ENCODE data around the gene PPP2R5A. TPM values are rescaled to one million over a fixed set of nuclear protein-coding genes. Genes with fewer than 3 reads are reported as not detected.

The PPP2R5A gene
- total and polyA plus RNA-seq, 12 donors, result 44.2 to 86.8 (median 57.3) TPM

GRCh38 chr1:212375986-212376385, 90.8 kb downstream of the PPP2R5A start:
- Histone ChIP-seq H3K36me3 (peaks cover 0 to 81% (median 6%) of the 10 kb centered on the region in 9 donors), H3K4me3 (no peak overlapping the region), H3K4me1 (no peaks in the 10 kb centered on the region), H3K9me3 (peaks cover 0 to 11% (median 7%) of the 10 kb centered on the region in 11 donors), H3K27me3 (no peaks in the 10 kb centered on the region), H3K27ac (no peak overlapping the region)
- DNase-seq (no peak), ATAC-seq (no peak)
- no peak for TF ChIP-seq CTCF (IDR thresholded peaks at IDR 0.05)
- intact Hi-C loops (cut with DNase I), result loop anchor here in 2 of 10 donors (10.0 kb wide), 1 partner anchor 79 kb away; no protein-coding TSS in a partner anchor
- 77 to 88% methylated on average over 5 of the region's 5 CpGs for WGBS, 2 donors

- H3K4me3 ChIP-seq, result no peak overlapping the region
- intact Hi-C loops (cut with DNase I), result loop anchor here in 2 of 10 donors (10.0 kb wide), 1 partner anchor 77 kb away; no protein-coding TSS in a partner anchor
- ATAC-seq, result no peak
- no peak for DNase-seq
- no peaks in the 10 kb centered on the region for H3K4me1 ChIP-seq
- TF ChIP-seq CTCF (IDR thresholded peaks at IDR 0.05), result no peak
- H3K9me3 ChIP-seq, result peaks cover 0 to 8% (median 5%) of the 10 kb centered on the region in 11 donors
- WGBS, 2 donors, result 94% methylated on average over 3 of the region's 3 CpGs
- H3K27me3 ChIP-seq, result no peaks in the 10 kb centered on the region
- peaks cover 0 to 75% (median 6%) of the 10 kb centered on the region in 9 donors for H3K36me3 ChIP-seq
- H3K27ac ChIP-seq, result no peak overlapping the region
Observed at GRCh38 chr1:212377644-212378043, 92.4 kb downstream of the PPP2R5A start.

GRCh38 chr1:212379366-212379765, 94.2 kb downstream of the PPP2R5A start:
- Histone ChIP-seq H3K27ac (no peak overlapping the region), H3K4me3 (no peak overlapping the region), H3K9me3 (no peaks in the 10 kb centered on the region), H3K36me3 (peaks cover 0 to 81% (median 8%) of the 10 kb centered on the region in 9 donors), H3K4me1 (no peaks in the 10 kb centered on the region), H3K27me3 (no peaks in the 10 kb centered on the region)
- WGBS, 2 donors, result 95 to 97% methylated on average over 2 of the region's 2 CpGs
- DNase-seq (no peak), ATAC-seq (no peak)
- no peak for TF ChIP-seq CTCF (IDR thresholded peaks at IDR 0.05)
- intact Hi-C loops (cut with DNase I), result loop anchor here in 2 of 10 donors (10.0 kb wide), 1 partner anchor 75 kb away; no protein-coding TSS in a partner anchor

- WGBS, 2 donors, result 70 to 75% methylated on average over 4 of the region's 4 CpGs
- H3K9me3 ChIP-seq, result no peaks in the 10 kb centered on the region
- no peak for DNase-seq
- H3K36me3 ChIP-seq, result peaks cover 0 to 78% (median 23%) of the 10 kb centered on the region in 9 donors
- ATAC-seq, result no peak
- intact Hi-C loops (cut with DNase I), result no loop called here
- no peaks in the 10 kb centered on the region for H3K27me3 ChIP-seq
- no peak for TF ChIP-seq CTCF (IDR thresholded peaks at IDR 0.05)
- no peak overlapping the region for H3K27ac ChIP-seq
- no peak overlapping the region for H3K4me3 ChIP-seq
- no peaks in the 10 kb centered on the region for H3K4me1 ChIP-seq
Observed at GRCh38 chr1:212381397-212382035, 96.3 kb downstream of the PPP2R5A start.

All from heart right ventricle (tissue), 16 donors.